ENCODE data around the gene RAC3. TPM values are rescaled to one million over a fixed set of nuclear protein-coding genes. Genes with fewer than 3 reads are reported as not detected.

Gene RAC3
- total RNA-seq, 1 experiment from 2014 or later: 84.8 TPM

GRCh38 chr17:82022310-82022980, 9.0 kb upstream of the RAC3 start, which contains the start of gene CENPX:
Gene CENPX (minus strand): TSS chr17:82022878. CDS start chr17:82022861, 17 bp downstream.
- peaks cover 5% of the 10 kb centered on the region for H3K23me2 ChIP-seq (ENCODE audit: insufficient read length, low read depth, low read length, poor library complexity, severe bottlenecking)
- no peaks in the 10 kb centered on the region for H3K9me3 ChIP-seq (ENCODE audit: control insufficient read depth, low read depth, low read length)
- WGBS (ENCODE audit: extremely low coverage, insufficient read length, low lambda C conversion rate): no CpG with 5 or more reads among the region's 64 CpGs
- H2AK5ac ChIP-seq (ENCODE audit: insufficient read length, low read length): no peak within 1 kb of the TSS
- Mint-ChIP-seq H3K27me3 (ENCODE audit: low read depth) (no peaks in the 10 kb centered on the region; the same call in none of the 2 replicates), H3K4me1 (peaks cover 7 to 16% of the 10 kb centered on the region in 2 experiments), H3K4me3 (peak within 1 kb of the TSS; percentile 79 to 88), H3K9me3 (peaks cover 0 to 2% of the 10 kb centered on the region in 2 experiments; a peak in 1 of 5 replicates), H3K36me3 (ENCODE audit: insufficient read depth in 1 of 3, low read depth in 3 of 3) (peaks cover 5 to 12% (median 7%) of the 10 kb centered on the region in 3 experiments; a peak in 5 of 7 replicates), H3K27ac (0 out of 7 replicates have a peak within 1 kb of the TSS, but pooled peaks of 1 of the 3 experiments have one; percentile 49)
- no peak within 1 kb of the TSS for H2BK5ac ChIP-seq (ENCODE audit: insufficient read length, low read length)
- H2AFZ ChIP-seq (ENCODE audit: low read length): no peak within 1 kb of the TSS
- H2BK12ac ChIP-seq (ENCODE audit: insufficient read length, low read depth, low read length): no peak within 1 kb of the TSS
- no peak within 1 kb of the TSS for H3K18ac ChIP-seq (ENCODE audit: insufficient read length, low read depth, low read length)
- no peak within 1 kb of the TSS for H4K91ac ChIP-seq (ENCODE audit: insufficient read length, low read depth, low read length)
- peak within 1 kb of the TSS; percentile 39 for H3K9ac ChIP-seq (ENCODE audit: extremely low read depth, insufficient read length, low read length)
- no peak within 1 kb of the TSS for H2BK20ac ChIP-seq (ENCODE audit: low read depth, low read length, poor library complexity, severe bottlenecking)
- no peak within 1 kb of the TSS for H3K56ac ChIP-seq (ENCODE audit: insufficient read length, low read depth, low read length)
- H3K14ac ChIP-seq (ENCODE audit: insufficient read depth, low read length): peak within 1 kb of the TSS; percentile 67; the same call in 1 of the 2 replicates
- H3K79me1 ChIP-seq (ENCODE audit: insufficient read depth, low read depth, low read length, poor library complexity, severe bottlenecking): peaks cover 5% of the 10 kb centered on the region
- H3K4me2 ChIP-seq (ENCODE audit: insufficient read depth, insufficient read length, low read length): peak within 1 kb of the TSS; percentile 89
- H4K20me1 ChIP-seq (ENCODE audit: control insufficient read depth, insufficient read depth, insufficient read length): no peaks in the 10 kb centered on the region
- no peak within 1 kb of the TSS for H3K4ac ChIP-seq (ENCODE audit: low read depth, low read length)
- H3K79me2 ChIP-seq (ENCODE audit: insufficient read depth, low read length): no peaks in the 10 kb centered on the region
- no peak for TF ChIP-seq CTCF (conservative IDR thresholded peaks at IDR 0.05)
- H3K27ac ChIP-seq (ENCODE audit: insufficient read length, low read depth, low read length): no peak within 1 kb of the TSS
- H2BK120ac ChIP-seq (ENCODE audit: low read depth, low read length, poor library complexity, severe bottlenecking): no peak within 1 kb of the TSS
- no peak within 1 kb of the TSS for H4K8ac ChIP-seq (replicated peaks; ENCODE audit: insufficient read length, low read depth, low read length)
- H3T11ph ChIP-seq (ENCODE audit: low read length): no peak within 1 kb of the TSS
- H3K27me3 ChIP-seq (ENCODE audit: insufficient read depth, low read length): no peaks in the 10 kb centered on the region
- no peak within 1 kb of the TSS for H3K23ac ChIP-seq (ENCODE audit: insufficient read length, low read depth, low read length)
- H2BK15ac ChIP-seq (ENCODE audit: low read depth, low read length): no peak within 1 kb of the TSS
- no peak for DNase-seq
- H4K5ac ChIP-seq (ENCODE audit: insufficient read length, low read depth, low read length): no peak within 1 kb of the TSS
- no peaks in the 10 kb centered on the region for H3K4me1 ChIP-seq (ENCODE audit: insufficient read depth, low read length)

Measured in H9 (cell line).